CD4-positive, CD25-positive, alpha-beta regulatory T cell (primary cell): ENCODE measurements around the gene C1orf210. TPM values are rescaled to one million over a fixed set of nuclear protein-coding genes. Genes with fewer than 3 reads are reported as not detected.

ENCODE experiments used
- ATAC-seq, 2 donors: fragments of 150-1000 bp; cut with Tn5 transposase; one replicate each; pipeline ENCODE4 v1.10.0; 2021; ENCODE audit warnings: low read depth in 2 of 2, moderate number of reproducible peaks in 2 of 2, moderate library complexity in 1 of 2
- DNase-seq, 3 donors: peaks; one replicate each; pipeline versions ENCODE4 v3.0.0 to v3.0.0-alpha.2; 2012 to 2022; ENCODE audit warnings: mixed read lengths in 1 of 3
- H3K27ac ChIP-seq: one replicate; pipeline ENCODE4 v1.7.0; 2013; ENCODE audit warnings: mild to moderate bottlenecking, low read length; ENCODE audit not compliant: insufficient read depth, poor library complexity, severe bottlenecking
- H3K27me3 ChIP-seq: one replicate; pipeline ENCODE4 v1.7.0; 2013; ENCODE audit warnings: low read length; ENCODE audit not compliant: control insufficient read depth, insufficient read depth
- H3K36me3 ChIP-seq: one replicate; pipeline ENCODE4 v1.7.0; 2013; ENCODE audit warnings: mild to moderate bottlenecking, low read length, moderate library complexity; ENCODE audit not compliant: control insufficient read depth, insufficient read depth
- H3K4me1 ChIP-seq: 2 replicates; pipeline ENCODE4 v1.7.0; 2013; ENCODE audit warnings: mild to moderate bottlenecking, low read length; ENCODE audit not compliant: insufficient read depth, control insufficient read depth, poor library complexity, severe bottlenecking
- H3K4me3 ChIP-seq: one replicate; pipeline ENCODE4 v1.7.0; 2013; ENCODE audit warnings: low read depth, mild to moderate bottlenecking, low read length, moderate library complexity
- H3K9me3 ChIP-seq, 2 experiments: 1 replicate in 1 of 2; 2 replicates in 1 of 2; pipeline ENCODE4 v1.7.0; 2013; ENCODE audit warnings: low read length in 2 of 2, mild to moderate bottlenecking in 1 of 2, moderate library complexity in 1 of 2; ENCODE audit not compliant: control insufficient read depth in 2 of 2
- H3K27ac Mint-ChIP-seq, 3 donors: one replicate each; pipeline ENCODE4 v1.8.0; 2020 to 2022; ENCODE audit warnings: mild to moderate bottlenecking in 3 of 3, mixed read lengths in 3 of 3, moderate library complexity in 2 of 3
- H3K27me3 Mint-ChIP-seq: one replicate; pipeline ENCODE4 v1.8.0; 2022; ENCODE audit warnings: mild to moderate bottlenecking, mixed read lengths
- H3K36me3 Mint-ChIP-seq: one replicate; pipeline ENCODE4 v1.8.0; 2020; ENCODE audit warnings: mixed read lengths
- H3K4me1 Mint-ChIP-seq, 4 donors: one replicate each; pipeline ENCODE4 v1.8.0; 2020 to 2022; ENCODE audit warnings: mixed read lengths in 4 of 4, mild to moderate bottlenecking in 1 of 4
- H3K4me3 Mint-ChIP-seq, 4 donors: one replicate each; pipeline ENCODE4 v1.8.0; 2020 to 2022; ENCODE audit warnings: mild to moderate bottlenecking in 4 of 4, mixed read lengths in 4 of 4, moderate library complexity in 3 of 4
- H3K9me3 Mint-ChIP-seq, 7 donors: one replicate each; pipeline ENCODE4 v1.8.0; 2020 to 2022; ENCODE audit warnings: mixed read lengths in 7 of 7, mild to moderate bottlenecking in 3 of 7, moderate library complexity in 2 of 7
- polyA plus RNA-seq, 4 donors: library from polyadenylated mRNA; unstranded; fragments of 300-500 nt; fragmentation: Illumina TruSeq; gene quantifications; one replicate each; pipeline ENCODE4 v1.2.3, GENCODE V29; 2021
- total RNA-seq: library from RNA; stranded (reverse); gene quantifications from one replicate; pipeline ENCODE4 v1.2.3, GENCODE V29; 2022

The C1orf210 gene
- total and polyA plus RNA-seq, 5 donors from 2014 or later: not detected

DNA sequence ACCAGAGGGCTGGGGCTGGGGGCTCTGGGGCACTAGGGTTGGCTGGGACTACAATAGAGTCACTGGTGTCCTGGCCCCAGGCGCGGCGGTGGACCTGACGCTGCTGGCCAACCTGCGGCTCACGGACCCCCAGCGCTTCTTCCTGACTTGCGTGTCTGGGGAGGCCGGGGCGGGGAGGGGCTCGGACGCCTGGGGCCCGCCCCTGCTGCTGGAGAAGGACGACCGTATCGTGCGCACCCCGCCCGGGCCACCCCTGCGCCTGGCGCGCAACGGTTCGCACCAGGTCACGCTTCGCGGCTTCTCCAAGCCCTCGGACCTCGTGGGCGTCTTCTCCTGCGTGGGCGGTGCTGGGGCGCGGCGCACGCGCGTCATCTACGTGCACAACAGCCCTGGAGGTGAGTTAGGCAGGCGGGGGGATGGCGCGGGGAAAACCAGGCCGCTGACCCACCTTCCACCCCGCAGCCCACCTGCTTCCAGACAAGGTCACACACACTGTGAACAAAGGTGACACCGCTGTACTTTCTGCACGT is 19.5 kb upstream of the C1orf210 start:
- Histone ChIP-seq H3K9me3 (no peaks in the 10 kb centered on the region), H3K27ac (no peak overlapping the region), H3K27me3 (no peaks in the 10 kb centered on the region), H3K36me3 (no peaks in the 10 kb centered on the region), H3K4me3 (no peak overlapping the region), H3K4me1 (no peaks in the 10 kb centered on the region)
- peaks cover 8% of the 10 kb centered on the region for H3K27me3 Mint-ChIP-seq
- ATAC-seq (no peak), DNase-seq (no peak)
- no peak overlapping the region for H3K4me3 Mint-ChIP-seq
- no peaks in the 10 kb centered on the region for H3K36me3 Mint-ChIP-seq
- H3K27ac Mint-ChIP-seq: no peak overlapping the region
- peaks cover 0 to 4% (median 0%) of the 10 kb centered on the region in 4 donors for H3K4me1 Mint-ChIP-seq
- peaks cover 0 to 3% (median 0%) of the 10 kb centered on the region in 7 donors for H3K9me3 Mint-ChIP-seq

GRCh38 chr1:43304314-43304681 is 18.9 kb upstream of the C1orf210 start:
- peak overlapping the region in 1 of 3 donors; percentile 73 for H3K27ac Mint-ChIP-seq
- ATAC-seq: no peak
- no peaks in the 10 kb centered on the region for H3K4me1 ChIP-seq
- no peak overlapping the region for H3K27ac ChIP-seq
- peaks cover 0 to 4% (median 0%) of the 10 kb centered on the region in 4 donors for H3K4me1 Mint-ChIP-seq
- H3K36me3 ChIP-seq: no peaks in the 10 kb centered on the region
- peaks cover 8% of the 10 kb centered on the region for H3K27me3 Mint-ChIP-seq
- H3K4me3 Mint-ChIP-seq: no peak overlapping the region
- DNase-seq: no peak
- H3K9me3 Mint-ChIP-seq: peaks cover 0 to 4% (median 0%) of the 10 kb centered on the region in 7 donors
- H3K36me3 Mint-ChIP-seq: no peaks in the 10 kb centered on the region
- H3K27me3 ChIP-seq: no peaks in the 10 kb centered on the region
- H3K9me3 ChIP-seq: no peaks in the 10 kb centered on the region
- H3K4me3 ChIP-seq: no peak overlapping the region

DNA sequence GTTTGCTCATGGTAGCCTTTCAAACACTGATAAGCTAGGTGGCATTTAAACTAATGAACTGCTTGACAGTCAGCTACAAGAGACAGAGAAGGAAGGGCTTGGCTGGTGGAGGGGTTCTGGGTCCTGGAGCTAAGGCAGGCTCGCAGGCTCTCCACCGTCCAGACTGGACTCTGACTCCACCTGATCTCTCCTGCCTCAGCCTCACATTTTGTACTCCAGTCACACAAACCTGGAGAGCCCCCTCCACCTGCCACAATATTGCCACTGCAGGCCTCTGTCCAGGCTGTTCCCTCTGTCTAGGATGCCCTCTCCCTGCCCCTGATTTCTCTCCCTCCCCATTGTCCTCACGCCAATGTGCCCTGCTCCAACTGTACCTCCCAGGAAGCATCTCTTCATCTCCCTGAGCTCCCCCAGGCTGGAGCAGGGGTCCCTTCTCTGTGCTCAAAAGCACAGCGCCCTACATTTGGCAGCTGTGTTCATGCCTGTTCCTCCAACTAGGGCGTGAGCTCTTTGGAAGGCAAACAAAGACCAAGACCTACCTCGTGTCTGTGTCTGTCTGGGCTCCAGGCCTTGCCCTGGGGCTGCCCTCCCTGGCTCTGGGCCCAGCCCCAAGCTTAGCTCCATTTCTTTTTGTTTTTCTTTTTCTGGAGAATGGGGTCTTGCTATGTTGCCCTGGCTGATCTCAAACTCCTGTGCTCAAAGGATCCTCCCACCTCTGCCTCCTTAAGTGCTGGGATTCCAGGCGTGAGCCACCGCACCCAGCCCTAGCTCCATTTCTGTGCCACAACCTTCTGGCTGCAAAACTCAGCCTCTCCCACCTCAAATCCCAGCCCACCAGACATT is 18.3 kb upstream of the C1orf210 start:
- DNase-seq: no peak
- H3K36me3 ChIP-seq: no peaks in the 10 kb centered on the region
- no peaks in the 10 kb centered on the region for H3K27me3 ChIP-seq
- Mint-ChIP-seq H3K27ac (peak overlapping the region in 1 of 3 donors; percentile 62), H3K4me3 (no peak overlapping the region), H3K4me1 (peaks cover 0 to 4% (median 0%) of the 10 kb centered on the region in 4 donors), H3K36me3 (no peaks in the 10 kb centered on the region), H3K27me3 (peaks cover 8% of the 10 kb centered on the region), H3K9me3 (peaks cover 0 to 4% (median 0%) of the 10 kb centered on the region in 7 donors)
- no peaks in the 10 kb centered on the region for H3K4me1 ChIP-seq
- no peak overlapping the region for H3K27ac ChIP-seq
- ATAC-seq: no peak
- no peaks in the 10 kb centered on the region for H3K9me3 ChIP-seq
- no peak overlapping the region for H3K4me3 ChIP-seq

GRCh38 chr1:43302721-43303470 is 17.5 kb upstream of the C1orf210 start:
- Histone ChIP-seq H3K27ac (no peak overlapping the region), H3K4me3 (no peak overlapping the region), H3K4me1 (no peaks in the 10 kb centered on the region), H3K9me3 (no peaks in the 10 kb centered on the region), H3K27me3 (no peaks in the 10 kb centered on the region), H3K36me3 (no peaks in the 10 kb centered on the region)
- Mint-ChIP-seq H3K9me3 (peaks cover 0 to 4% (median 0%) of the 10 kb centered on the region in 7 donors), H3K4me3 (no peak overlapping the region), H3K27ac (peak overlapping the region in 1 of 3 donors; percentile 76), H3K36me3 (no peaks in the 10 kb centered on the region), H3K4me1 (peaks cover 0 to 4% (median 0%) of the 10 kb centered on the region in 4 donors), H3K27me3 (peaks cover 8% of the 10 kb centered on the region)
- DNase-seq (no peak), ATAC-seq (no peak)

- Histone ChIP-seq H3K9me3 (no peaks in the 10 kb centered on the region), H3K27ac (no peak overlapping the region), H3K27me3 (no peaks in the 10 kb centered on the region), H3K4me3 (no peak overlapping the region), H3K36me3 (no peaks in the 10 kb centered on the region), H3K4me1 (no peaks in the 10 kb centered on the region)
- ATAC-seq (no peak), DNase-seq (no peak)
- Mint-ChIP-seq H3K36me3 (no peaks in the 10 kb centered on the region), H3K27me3 (peaks cover 8% of the 10 kb centered on the region), H3K9me3 (peaks cover 0 to 4% (median 0%) of the 10 kb centered on the region in 7 donors), H3K4me1 (peaks cover 0 to 4% (median 0%) of the 10 kb centered on the region in 4 donors), H3K4me3 (no peak overlapping the region), H3K27ac (no peak overlapping the region)
These were observed 16.8 kb upstream of the C1orf210 start for GRCh38 chr1:43302201-43302600.

GRCh38 chr1:43300378-43301094 is 15.2 kb upstream of the C1orf210 start, which contains the start of gene TIE1:
TIE1 (plus strand) TSS chr1:43300982; CDS start chr1:43301072, 90 bp downstream.
- H3K27me3 ChIP-seq: no peaks in the 10 kb centered on the region
- H3K36me3 ChIP-seq: no peaks in the 10 kb centered on the region
- no peaks in the 10 kb centered on the region for H3K36me3 Mint-ChIP-seq
- peaks cover 8% of the 10 kb centered on the region for H3K27me3 Mint-ChIP-seq
- H3K9me3 Mint-ChIP-seq: peaks cover 0 to 2% (median 0%) of the 10 kb centered on the region in 7 donors
- no peak within 1 kb of the TSS for H3K27ac ChIP-seq
- no peaks in the 10 kb centered on the region for H3K9me3 ChIP-seq
- no peak for DNase-seq
- H3K4me1 ChIP-seq: peaks cover 8% of the 10 kb centered on the region
- H3K27ac Mint-ChIP-seq: no peak within 1 kb of the TSS
- peaks cover 4 to 10% (median 8%) of the 10 kb centered on the region in 4 donors for H3K4me1 Mint-ChIP-seq
- H3K4me3 ChIP-seq: no peak within 1 kb of the TSS
- H3K4me3 Mint-ChIP-seq: no peak within 1 kb of the TSS
- no peak for ATAC-seq

- DNase-seq (no peak), ATAC-seq (no peak)
- Mint-ChIP-seq H3K27ac (peak overlapping the region in 1 of 3 donors; percentile 10), H3K27me3 (peaks cover 5% of the 10 kb centered on the region), H3K4me3 (no peak overlapping the region), H3K9me3 (peaks cover 0 to 2% (median 0%) of the 10 kb centered on the region in 7 donors), H3K4me1 (peaks cover 4 to 20% (median 8%) of the 10 kb centered on the region in 4 donors), H3K36me3 (no peaks in the 10 kb centered on the region)
- no peaks in the 10 kb centered on the region for H3K27me3 ChIP-seq
- H3K4me1 ChIP-seq: peaks cover 12% of the 10 kb centered on the region
- H3K4me3 ChIP-seq: no peak overlapping the region
- no peaks in the 10 kb centered on the region for H3K9me3 ChIP-seq
- no peaks in the 10 kb centered on the region for H3K36me3 ChIP-seq
- H3K27ac ChIP-seq: no peak overlapping the region
These were observed 13.7 kb upstream of the C1orf210 start for GRCh38 chr1:43299101-43299500.
